ENCODE results near the gene MARCHF5.

Gene MARCHF5

GRCh38 chr10:92290837-92291615, at the start of gene MARCHF5, which contains the start of gene CPEB3:
TSS of gene MARCHF5 (plus strand) at chr10:92291167. CDS start at chr10:92291495, 328 bp downstream.
TSS of gene CPEB3 (minus strand) at chr10:92291078. CDS start at chr10:92240350, 50,728 bp downstream.
- Histone ChIP-seq H3K4me3 (ENCODE audit: low read depth in 1 of 2, low read length in 2 of 2) (peak within 1 kb of the TSS; percentile 79 to 83), H3K4me1 (ENCODE audit: insufficient read depth, low read length) (peaks cover 34% of the 10 kb centered on the region), H3K9me3 (ENCODE audit: insufficient read depth, low read length, severe bottlenecking) (no peaks in the 10 kb centered on the region), H3K9ac (ENCODE audit: low read depth, low read length) (peak within 1 kb of the TSS; percentile 87), H2AFZ (ENCODE audit: low read depth, low read length) (peak within 1 kb of the TSS; percentile 91), H4K20me1 (ENCODE audit: insufficient read depth, low read length) (peaks cover 12% of the 10 kb centered on the region; the same call in 1 of the 2 replicates), H3K36me3 (ENCODE audit: insufficient read depth, low read length) (peaks cover 21% of the 10 kb centered on the region), H3K27me3 (ENCODE audit: insufficient read depth, low read length, poor library complexity) (no peaks in the 10 kb centered on the region), H3K27ac (ENCODE audit: low read length) (peak within 1 kb of the TSS; percentile 68), H3K79me2 (ENCODE audit: insufficient read depth, low read length) (peaks cover 52% of the 10 kb centered on the region), H3K4me2 (ENCODE audit: insufficient read depth, low read length) (peak within 1 kb of the TSS; percentile 95)
- TF ChIP-seq EZH2 (IDR thresholded peaks at IDR 0.05; ENCODE audit: borderline replicate concordance, low read depth, low read length, severe bottlenecking) (no peak), CTCF (IDR thresholded peaks at IDR 0.05; ENCODE audit: borderline replicate concordance, extremely low read depth, low read length, poor library complexity, severe bottlenecking) (peak; percentile 44)
- DNase-seq = peak; percentile 88
- ATAC-seq (ENCODE audit: insufficient read depth, low read depth) = peak; percentile 98

- H3K27ac ChIP-seq (ENCODE audit: low read length) = no peak overlapping the region; the same call in 1 of the 2 replicates
- peaks cover 43% of the 10 kb centered on the region for H3K4me1 ChIP-seq (ENCODE audit: insufficient read depth, low read length)
- no peaks in the 10 kb centered on the region for H3K36me3 ChIP-seq (ENCODE audit: insufficient read depth, low read length)
- H3K4me2 ChIP-seq (ENCODE audit: insufficient read depth, low read length) = peak overlapping the region; percentile 87
- H2AFZ ChIP-seq (ENCODE audit: low read depth, low read length) = peak overlapping the region; percentile 78; the same call in 1 of the 2 replicates
- ATAC-seq (ENCODE audit: insufficient read depth, low read depth) = no peak
- no peak for DNase-seq
- H3K27me3 ChIP-seq (ENCODE audit: insufficient read depth, low read length, poor library complexity) = no peaks in the 10 kb centered on the region
- peak overlapping the region; percentile 44 to 65; a peak in 3 of 4 replicates for H3K4me3 ChIP-seq (ENCODE audit: low read depth in 1 of 2, low read length in 2 of 2)
- TF ChIP-seq EZH2 (IDR thresholded peaks at IDR 0.05; ENCODE audit: borderline replicate concordance, low read depth, low read length, severe bottlenecking) (no peak), CTCF (IDR thresholded peaks at IDR 0.05; ENCODE audit: borderline replicate concordance, extremely low read depth, low read length, poor library complexity, severe bottlenecking) (no peak)
- H3K9ac ChIP-seq (ENCODE audit: low read depth, low read length) = peak overlapping the region; percentile 51
- H4K20me1 ChIP-seq (ENCODE audit: insufficient read depth, low read length) = no peaks in the 10 kb centered on the region
- H3K9me3 ChIP-seq (ENCODE audit: insufficient read depth, low read length, severe bottlenecking) = no peaks in the 10 kb centered on the region
- H3K79me2 ChIP-seq (ENCODE audit: insufficient read depth, low read length) = no peaks in the 10 kb centered on the region
Observed at GRCh38 chr10:92241501-92241900, 49.5 kb upstream of the MARCHF5 start.

GRCh38 chr10:92242380-92242779, 48.6 kb upstream of the MARCHF5 start:
- Histone ChIP-seq H3K4me3 (ENCODE audit: low read depth in 1 of 2, low read length in 2 of 2) (no peak overlapping the region; a peak in 1 of 4 replicates), H3K36me3 (ENCODE audit: insufficient read depth, low read length) (no peaks in the 10 kb centered on the region), H3K9me3 (ENCODE audit: insufficient read depth, low read length, severe bottlenecking) (no peaks in the 10 kb centered on the region), H3K27ac (ENCODE audit: low read length) (no peak overlapping the region), H3K4me2 (ENCODE audit: insufficient read depth, low read length) (peak overlapping the region; percentile 78; the same call in 1 of the 2 replicates), H2AFZ (ENCODE audit: low read depth, low read length) (no peak overlapping the region), H3K79me2 (ENCODE audit: insufficient read depth, low read length) (no peaks in the 10 kb centered on the region), H4K20me1 (ENCODE audit: insufficient read depth, low read length) (no peaks in the 10 kb centered on the region), H3K27me3 (ENCODE audit: insufficient read depth, low read length, poor library complexity) (no peaks in the 10 kb centered on the region), H3K9ac (ENCODE audit: low read depth, low read length) (no peak overlapping the region), H3K4me1 (ENCODE audit: insufficient read depth, low read length) (peaks cover 43% of the 10 kb centered on the region)
- no peak for TF ChIP-seq CTCF (IDR thresholded peaks at IDR 0.05; ENCODE audit: borderline replicate concordance, extremely low read depth, low read length, poor library complexity, severe bottlenecking)
- TF ChIP-seq EZH2 (IDR thresholded peaks at IDR 0.05; ENCODE audit: borderline replicate concordance, low read depth, low read length, severe bottlenecking) = no peak
- ATAC-seq (ENCODE audit: insufficient read depth, low read depth) = no peak
- no peak for DNase-seq

Data from DND-41 (cell line).